ENCODE data around the gene PDZRN3. TPM values are rescaled to one million over a fixed set of nuclear protein-coding genes. Genes with fewer than 3 reads are reported as not detected.

PDZRN3 gene
- total RNA-seq, 1 experiment from 2014 or later, result not detected

- no TSS peak for BruUV-seq (replicated peaks)
- Histone ChIP-seq H3F3A (ENCODE audit: insufficient read depth, low read depth) (no peaks in the 10 kb centered on the region), H3K27me3 (ENCODE audit: insufficient read depth, low read depth) (no peaks in the 10 kb centered on the region), H2AFZ (no peak overlapping the region), H3K4me2 (no peak overlapping the region), H3K9me2 (ENCODE audit: insufficient read depth) (no peaks in the 10 kb centered on the region), H3K9me3 (ENCODE audit: insufficient read depth, low read depth) (no peaks in the 10 kb centered on the region), H3K27ac (no peak overlapping the region), H4K20me1 (ENCODE audit: insufficient read depth) (no peaks in the 10 kb centered on the region), H3K36me3 (ENCODE audit: low read depth) (no peaks in the 10 kb centered on the region), H3K4me3 (no peak overlapping the region), H3K4me1 (replicated peaks; ENCODE audit: insufficient read depth) (no peaks in the 10 kb centered on the region), H3K79me2 (ENCODE audit: low read depth) (no peaks in the 10 kb centered on the region)
- ChIA-PET CTCF (no interaction called here), POLR2A (ENCODE audit: unreplicated experiment) (no interaction called here)
- intact Hi-C loops (cut with micrococcal nuclease; ENCODE audit: unreplicated experiment), result loop anchor here (1.0 kb wide), 1 partner anchor 331 kb away; no protein-coding TSS in a partner anchor
- no peak for DNase-seq
- TF ChIP-seq CTCF (conservative IDR thresholded peaks at IDR 0.05) (peak; percentile 31; the same call in 1 of the 2 replicates), EZH2 (IDR thresholded peaks at IDR 0.05; ENCODE audit: low read depth) (no peak)
These were observed 192.1 kb downstream of the PDZRN3 start for GRCh38 chr3:73432706-73433032.

GRCh38 chr3:73432023-73432705 is 192.6 kb downstream of the PDZRN3 start:
- BruUV-seq (replicated peaks), result no TSS peak
- H3K36me3 ChIP-seq (ENCODE audit: low read depth), result no peaks in the 10 kb centered on the region
- H3K4me1 ChIP-seq (replicated peaks; ENCODE audit: insufficient read depth), result no peaks in the 10 kb centered on the region
- H3K4me2 ChIP-seq, result no peak overlapping the region
- no peaks in the 10 kb centered on the region for H3K9me3 ChIP-seq (ENCODE audit: insufficient read depth, low read depth)
- no peaks in the 10 kb centered on the region for H3K27me3 ChIP-seq (ENCODE audit: insufficient read depth, low read depth)
- DNase-seq, result no peak
- no peak overlapping the region for H3K27ac ChIP-seq
- no peaks in the 10 kb centered on the region for H3K9me2 ChIP-seq (ENCODE audit: insufficient read depth)
- H3F3A ChIP-seq (ENCODE audit: insufficient read depth, low read depth), result no peaks in the 10 kb centered on the region
- intact Hi-C loops (cut with micrococcal nuclease; ENCODE audit: unreplicated experiment), result loop anchor here (1.0 kb wide), 1 partner anchor 331 kb away; no protein-coding TSS in a partner anchor
- CTCF ChIA-PET, result no interaction called here
- POLR2A ChIA-PET (ENCODE audit: unreplicated experiment), result no interaction called here
- H3K4me3 ChIP-seq, result no peak overlapping the region
- no peaks in the 10 kb centered on the region for H3K79me2 ChIP-seq (ENCODE audit: low read depth)
- no peak overlapping the region for H2AFZ ChIP-seq
- H4K20me1 ChIP-seq (ENCODE audit: insufficient read depth), result no peaks in the 10 kb centered on the region
- peak; percentile 74 for TF ChIP-seq CTCF (conservative IDR thresholded peaks at IDR 0.05)
- TF ChIP-seq EZH2 (IDR thresholded peaks at IDR 0.05; ENCODE audit: low read depth), result no peak

GRCh38 chr3:73431183-73431900 is 193.4 kb downstream of the PDZRN3 start:
- no peak overlapping the region for H3K4me2 ChIP-seq
- H4K20me1 ChIP-seq (ENCODE audit: insufficient read depth), result no peaks in the 10 kb centered on the region
- POLR2A ChIA-PET (ENCODE audit: unreplicated experiment), result no interaction called here
- CTCF ChIA-PET, result no interaction called here
- TF ChIP-seq EZH2 (IDR thresholded peaks at IDR 0.05; ENCODE audit: low read depth) (no peak), CTCF (conservative IDR thresholded peaks at IDR 0.05) (no peak)
- no peaks in the 10 kb centered on the region for H3K27me3 ChIP-seq (ENCODE audit: insufficient read depth, low read depth)
- no peak for DNase-seq
- H3K27ac ChIP-seq, result no peak overlapping the region
- H2AFZ ChIP-seq, result no peak overlapping the region
- no peaks in the 10 kb centered on the region for H3F3A ChIP-seq (ENCODE audit: insufficient read depth, low read depth)
- no peaks in the 10 kb centered on the region for H3K9me3 ChIP-seq (ENCODE audit: insufficient read depth, low read depth)
- no peaks in the 10 kb centered on the region for H3K9me2 ChIP-seq (ENCODE audit: insufficient read depth)
- BruUV-seq (replicated peaks), result no TSS peak
- no peaks in the 10 kb centered on the region for H3K4me1 ChIP-seq (replicated peaks; ENCODE audit: insufficient read depth)
- intact Hi-C loops (cut with micrococcal nuclease; ENCODE audit: unreplicated experiment), result no loop called here
- H3K79me2 ChIP-seq (ENCODE audit: low read depth), result no peaks in the 10 kb centered on the region
- H3K36me3 ChIP-seq (ENCODE audit: low read depth), result no peaks in the 10 kb centered on the region
- no peak overlapping the region for H3K4me3 ChIP-seq

All from PC-9 (cell line).